Peyer's patch (tissue), 4 donors: Measurements from ENCODE around the gene DPYSL5.

Experiments
- CTCF ChIP-seq, 6 experiments: fragments of 450-650 bp in 4 of 6; fragments of 200-600 bp in 2 of 6; sonication (generic) in 1 of 6; IDR thresholded peaks; one replicate each; pipeline ENCODE4 v1.5.1; 2017 to 2019; ENCODE audit warnings: antibody characterized with exemption in 6 of 6, mild to moderate bottlenecking in 3 of 6, moderate library complexity in 1 of 6
- POLR2A ChIP-seq, 2 donors: fragments of 450-650 bp; IDR thresholded peaks; one replicate each; pipeline ENCODE4 v1.5.1; 2017; ENCODE audit warnings: antibody characterized with exemption in 2 of 2, mild to moderate bottlenecking in 2 of 2, moderate library complexity in 2 of 2

- no peak for TF ChIP-seq POLR2A (IDR thresholded peaks at IDR 0.05)
- no peak for TF ChIP-seq CTCF (IDR thresholded peaks at IDR 0.05)
Measured at GRCh38 chr2:26885651-26886329, 37.9 kb downstream of the DPYSL5 start.
